Measurements from ENCODE around the gene MT1F.

GRCh38 chr16:56610017-56610608 lies 47.6 kb upstream of the MT1F start:
- TF ChIP-seq EZH2phosphoT487 (IDR thresholded peaks at IDR 0.05; ENCODE audit: low read depth) = no peak
- TF ChIP-seq CTCF (IDR thresholded peaks at IDR 0.05; ENCODE audit: low read depth, low read length) = peak; percentile 24; the same call in 1 of the 2 replicates
